Kidney (tissue), 14 donors: ENCODE measurements around the gene TIMP3. TPM values are rescaled to one million over a fixed set of nuclear protein-coding genes. Genes with fewer than 3 reads are reported as not detected.

ENCODE experiments used
- DNase-seq, 5 donors: peaks; one replicate each; pipeline ENCODE4 v3.0.0-alpha.2; 2013 to 2020
- FAIRE-seq: peaks from 2 replicates; lab custom pipeline; 2012; peaks lifted over from hg19 to GRCh38; lab: Jason Lieb, UNC
- H3K27ac ChIP-seq, 2 donors: one replicate each; pipeline ENCODE4 v1.7.0; 2013; ENCODE audit warnings: low read depth in 2 of 2, low read length in 2 of 2, inconsistent platforms in 1 of 2
- H3K27me3 ChIP-seq: one replicate; pipeline ENCODE4 v1.7.1; 2013; ENCODE audit warnings: low read length, inconsistent platforms; ENCODE audit not compliant: control insufficient read depth, insufficient read depth
- H3K36me3 ChIP-seq, 3 donors: one replicate each; pipeline versions ENCODE4 v1.7.0 to v1.7.1; 2013; ENCODE audit warnings: low read length in 3 of 3, control low read depth in 1 of 3, inconsistent platforms in 1 of 3; ENCODE audit not compliant: insufficient read depth in 3 of 3, control insufficient read depth in 2 of 3
- H3K4me1 ChIP-seq, 3 donors: one replicate each; pipeline versions ENCODE4 v1.7.0 to v1.7.1; 2013; ENCODE audit warnings: low read length in 3 of 3, inconsistent platforms in 1 of 3, low read depth in 1 of 3; ENCODE audit not compliant: control insufficient read depth in 2 of 3, insufficient read depth in 2 of 3
- H3K4me3 ChIP-seq, 3 donors: one replicate each; pipeline versions ENCODE4 v1.7.0 to v1.8.1; 2013; ENCODE audit warnings: low read length in 3 of 3, control low read depth in 1 of 3, inconsistent platforms in 1 of 3
- H3K9ac ChIP-seq, 3 donors: one replicate each; pipeline versions ENCODE4 v1.7.0 to v1.7.1; 2013; ENCODE audit warnings: low read length in 3 of 3, control low read depth in 1 of 3, inconsistent platforms in 1 of 3
- H3K9me3 ChIP-seq, 3 donors: one replicate each; pipeline versions ENCODE4 v1.7.0 to v1.7.1; 2013; ENCODE audit warnings: low read length in 3 of 3, control low read depth in 1 of 3, inconsistent platforms in 1 of 3; ENCODE audit not compliant: control insufficient read depth in 2 of 3, insufficient read depth in 1 of 3
- CTCF ChIP-seq: IDR thresholded peaks from 3 replicates; pipeline ENCODE4 v1.5.1; 2012; ENCODE audit warnings: mild to moderate bottlenecking, moderate library complexity, borderline replicate concordance; ENCODE audit not compliant: insufficient read depth; ENCODE audit errors: extremely low read depth
- intact Hi-C: fragments of 100-400 bp; cut with DNase I; formaldehyde crosslinking; loops from one replicate; pipeline ENCODE4 v1.11.1; 2022
- polyA plus RNA-seq: library from polyadenylated mRNA; stranded (reverse); fragments of 350-450 nt; fragmentation: Illumina TruSeq; extraction: RNeasy Lipid Tissue Mini Kit (QIAGEN cat#74804); gene quantifications from one replicate; pipeline ENCODE4 v1.2.3, GENCODE V29; 2014; ENCODE audit warnings: low read depth, low replicate concordance; ENCODE audit not compliant: insufficient read depth
- total RNA-seq: library from RNA; stranded (reverse); fragmentation: NEBNext Ultra II Directional; extraction: Animal tissue kit (Norgen Biotek cat#: 25700); gene quantifications from one replicate; pipeline ENCODE4 v1.2.1, GENCODE V29; 2021
- donor health status: control.
- donor health status: control.
- donor health status: control.
- donor health status: control.
- donor health status: control.
- donor health status: DM: yes; HTN: yes; CAD: no.
- donor health status: Normal renal cell carcinoma (clear cell type).

TIMP3 gene
- total and polyA plus RNA-seq, 2 donors from 2014 or later, result 198 to 818 TPM

GRCh38 chr22:32803738-32804435 lies 2.4 kb downstream of the TIMP3 start:
- Histone ChIP-seq H3K4me3 (peak overlapping the region; percentile 81 to 88 (median 86)), H3K27me3 (no peaks in the 10 kb centered on the region), H3K9ac (peak overlapping the region; percentile 0 to 97 (median 79)), H3K36me3 (peaks cover 0 to 4% (median 0%) of the 10 kb centered on the region in 3 donors), H3K27ac (peak overlapping the region; percentile 87 to 91), H3K4me1 (peaks cover 0 to 21% (median 11%) of the 10 kb centered on the region in 3 donors), H3K9me3 (no peaks in the 10 kb centered on the region)
- intact Hi-C loops, result loop anchor here (10.0 kb wide), 1 partner anchor 191 kb away; no protein-coding TSS in a partner anchor
- no peak for FAIRE-seq
- peak in 1 of 5 donors; percentile 44 for DNase-seq
- no peak for TF ChIP-seq CTCF

- Histone ChIP-seq H3K4me1 (peaks cover 0 to 28% (median 17%) of the 10 kb centered on the region in 3 donors), H3K27me3 (no peaks in the 10 kb centered on the region), H3K4me3 (peak overlapping the region in 2 of 3 donors; percentile 86 to 88), H3K36me3 (peaks cover 0 to 4% (median 0%) of the 10 kb centered on the region in 3 donors), H3K9ac (peak overlapping the region in 2 of 3 donors; percentile 51 to 97), H3K27ac (peak overlapping the region; percentile 45 to 58), H3K9me3 (no peaks in the 10 kb centered on the region)
- intact Hi-C loops, result loop anchor here (10.0 kb wide), 1 partner anchor 190 kb away; no protein-coding TSS in a partner anchor
- TF ChIP-seq CTCF, result no peak
- DNase-seq (peak in 2 of 5 donors; percentile 27 to 47), FAIRE-seq (no peak)
Measured at GRCh38 chr22:32804531-32805360, 3.2 kb downstream of the TIMP3 start.

- Histone ChIP-seq H3K27ac (no peak overlapping the region), H3K36me3 (peaks cover 0 to 4% (median 0%) of the 10 kb centered on the region in 3 donors), H3K9me3 (no peaks in the 10 kb centered on the region), H3K27me3 (no peaks in the 10 kb centered on the region), H3K4me3 (peak overlapping the region in 1 of 3 donors; percentile 15), H3K9ac (no peak overlapping the region), H3K4me1 (peaks cover 0 to 32% (median 24%) of the 10 kb centered on the region in 3 donors)
- FAIRE-seq (no peak), DNase-seq (no peak)
- intact Hi-C loops, result loop anchor here (10.0 kb wide), 1 partner anchor 189 kb away; no protein-coding TSS in a partner anchor
- no peak for TF ChIP-seq CTCF
Measured at GRCh38 chr22:32805361-32805881, 3.9 kb downstream of the TIMP3 start.
